CD4-positive, alpha-beta memory T cell (primary cell): ENCODE measurements around the gene IGSF8. TPM values are rescaled to one million over a fixed set of nuclear protein-coding genes. Genes with fewer than 3 reads are reported as not detected.
A peak's percentile ranks its signal among the peaks of the same experiment; 100 is the strongest.
"Not testable (repeated sequence)": the region's sequence is repeated elsewhere in the genome, so short reads cannot be mapped to it uniquely, and the experiment has no call there.

Experiments used
- CTCF ChIA-PET: fragments of 350-600 bp; sonication (Branson Sonifier 250); formaldehyde crosslinking; loops from one replicate; lab custom pipeline; 2021; ENCODE audit warnings: inconsistent platforms; ENCODE audit not compliant: partially characterized antibody; lab: Charles Lee
- POLR2A ChIA-PET: fragments of 350-600 bp; sonication (Branson Sonifier 250); formaldehyde crosslinking; loops from one replicate; lab custom pipeline; 2021; ENCODE audit not compliant: partially characterized antibody; lab: Charles Lee
- DNase-seq, 5 donors: peaks; one replicate each; pipeline versions ENCODE4 v3.0.0 to v3.0.0-alpha.2; 2020 to 2022; ENCODE audit warnings: mixed read lengths in 1 of 5
- H3K27ac ChIP-seq: one replicate; pipeline ENCODE4 v1.7.0; 2013; ENCODE audit warnings: low read depth, low read length
- H3K27me3 ChIP-seq: 2 replicates; pipeline ENCODE4 v1.7.0; 2013; ENCODE audit warnings: mild to moderate bottlenecking, low read length, moderate library complexity; ENCODE audit not compliant: insufficient read depth
- H3K36me3 ChIP-seq: 2 replicates; pipeline ENCODE4 v1.7.0; 2013; ENCODE audit warnings: mild to moderate bottlenecking, low read length, moderate library complexity; ENCODE audit not compliant: insufficient read depth
- H3K4me1 ChIP-seq: 2 replicates; pipeline ENCODE4 v1.7.0; 2013; ENCODE audit warnings: mild to moderate bottlenecking, low read length, moderate library complexity; ENCODE audit not compliant: insufficient read depth
- H3K4me3 ChIP-seq, 2 donors: one replicate each; pipeline ENCODE4 v1.7.0; 2013; ENCODE audit warnings: low read length in 2 of 2, mild to moderate bottlenecking in 1 of 2
- H3K9me3 ChIP-seq, 2 donors: one replicate each; pipeline ENCODE4 v1.7.0; 2013; ENCODE audit warnings: low read length in 2 of 2, control low read depth in 1 of 2; ENCODE audit not compliant: control insufficient read depth in 1 of 2
- H3K27ac Mint-ChIP-seq, 7 donors: one replicate each; pipeline ENCODE4 v1.8.0; 2020 to 2021; ENCODE audit warnings: mixed read lengths in 7 of 7, mild to moderate bottlenecking in 6 of 7, inconsistent platforms in 3 of 7, moderate library complexity in 3 of 7
- H3K27me3 Mint-ChIP-seq, 2 donors: one replicate each; pipeline ENCODE4 v1.8.0; 2020 to 2021; ENCODE audit warnings: mixed read lengths in 2 of 2
- H3K36me3 Mint-ChIP-seq, 2 donors: one replicate each; pipeline ENCODE4 v1.8.0; 2020 to 2021; ENCODE audit warnings: mixed read lengths in 2 of 2, inconsistent platforms in 1 of 2, mild to moderate bottlenecking in 1 of 2
- H3K4me1 Mint-ChIP-seq, 4 donors: one replicate each; pipeline ENCODE4 v1.8.0; 2020 to 2021; ENCODE audit warnings: mixed read lengths in 4 of 4, mild to moderate bottlenecking in 1 of 4
- H3K4me3 Mint-ChIP-seq, 8 donors: one replicate each; pipeline ENCODE4 v1.8.0; 2020 to 2021; ENCODE audit warnings: mixed read lengths in 8 of 8, mild to moderate bottlenecking in 7 of 8, moderate library complexity in 6 of 8, inconsistent platforms in 3 of 8
- H3K9me3 Mint-ChIP-seq, 8 donors: one replicate each; pipeline ENCODE4 v1.8.0; 2020 to 2021; ENCODE audit warnings: mixed read lengths in 8 of 8, mild to moderate bottlenecking in 5 of 8, inconsistent platforms in 3 of 8, moderate library complexity in 1 of 8
- intact Hi-C: fragments of 100-400 bp; cut with micrococcal nuclease; formaldehyde crosslinking; loops from one replicate; pipeline ENCODE4 v1.15.1; 2023
- polyA plus RNA-seq, 2 donors: library from polyadenylated mRNA; unstranded; fragments of 300-500 nt; fragmentation: Illumina TruSeq; gene quantifications; one replicate each; pipeline ENCODE4 v1.2.3, GENCODE V29; 2021
- total RNA-seq, 2 experiments: library from RNA; stranded (reverse); gene quantifications; one replicate each; pipeline ENCODE4 v1.2.3, GENCODE V29; 2021

The IGSF8 gene
- total and polyA plus RNA-seq, 4 experiments from 2014 or later: 36.8 to 51.2 (median 47.9) TPM

- Mint-ChIP-seq H3K36me3 (no peaks in the 10 kb centered on the region), H3K27ac (no peak overlapping the region), H3K9me3 (no peaks in the 10 kb centered on the region), H3K27me3 (peaks cover 8 to 14% of the 10 kb centered on the region in 2 donors), H3K4me3 (no peak overlapping the region), H3K4me1 (no peaks in the 10 kb centered on the region)
- POLR2A ChIA-PET: no interaction called here
- intact Hi-C loops: no loop called here
- Histone ChIP-seq H3K4me3 (no peak overlapping the region), H3K4me1 (no peaks in the 10 kb centered on the region), H3K9me3 (no peaks in the 10 kb centered on the region), H3K27me3 (no peaks in the 10 kb centered on the region), H3K27ac (no peak overlapping the region), H3K36me3 (no peaks in the 10 kb centered on the region)
- CTCF ChIA-PET: interaction anchor here (1.4 kb wide), 1 partner anchor 26 kb away, joined by 3 read pairs; no protein-coding TSS in a partner anchor
- no peak for DNase-seq
Measured at GRCh38 chr1:160127381-160127780, 29.0 kb upstream of the IGSF8 start.

- DNase-seq, H3K27me3 Mint-ChIP-seq, POLR2A ChIA-PET, H3K4me3 Mint-ChIP-seq, H3K4me1 Mint-ChIP-seq, H3K27ac Mint-ChIP-seq, H3K27ac ChIP-seq, H3K27me3 ChIP-seq, H3K4me3 ChIP-seq, CTCF ChIA-PET, H3K4me1 ChIP-seq, H3K9me3 ChIP-seq, H3K36me3 ChIP-seq, intact Hi-C loops, H3K36me3 Mint-ChIP-seq, H3K9me3 Mint-ChIP-seq: not testable (repeated sequence)
Measured at GRCh38 chr1:160126342-160126741, 27.9 kb upstream of the IGSF8 start.

GRCh38 chr1:160125746-160126145 lies 27.3 kb upstream of the IGSF8 start:
- ChIA-PET CTCF (no interaction called here), POLR2A (no interaction called here)
- no peaks in the 10 kb centered on the region for H3K9me3 ChIP-seq
- Mint-ChIP-seq H3K27me3 (peaks cover 6 to 7% of the 10 kb centered on the region in 2 donors), H3K9me3 (no peaks in the 10 kb centered on the region), H3K4me1 (no peaks in the 10 kb centered on the region), H3K36me3 (no peaks in the 10 kb centered on the region), H3K27ac (no peak overlapping the region), H3K4me3 (peak overlapping the region in 1 of 8 donors; percentile 27)
- H3K4me3 ChIP-seq: no peak overlapping the region
- no peak overlapping the region for H3K27ac ChIP-seq
- no peak for DNase-seq
- no peaks in the 10 kb centered on the region for H3K27me3 ChIP-seq
- no peaks in the 10 kb centered on the region for H3K36me3 ChIP-seq
- intact Hi-C loops: no loop called here
- H3K4me1 ChIP-seq: no peaks in the 10 kb centered on the region

- no peaks in the 10 kb centered on the region for H3K36me3 ChIP-seq
- ChIA-PET CTCF (no interaction called here), POLR2A (no interaction called here)
- H3K4me1 ChIP-seq: no peaks in the 10 kb centered on the region
- DNase-seq: no peak
- no peak overlapping the region for H3K4me3 Mint-ChIP-seq
- H3K4me1 Mint-ChIP-seq: no peaks in the 10 kb centered on the region
- H3K9me3 ChIP-seq: no peaks in the 10 kb centered on the region
- H3K4me3 ChIP-seq: no peak overlapping the region
- H3K9me3 Mint-ChIP-seq: no peaks in the 10 kb centered on the region
- H3K27ac ChIP-seq: no peak overlapping the region
- H3K27me3 ChIP-seq: no peaks in the 10 kb centered on the region
- intact Hi-C loops: no loop called here
- peaks cover 3 to 6% of the 10 kb centered on the region in 2 donors for H3K27me3 Mint-ChIP-seq
- no peaks in the 10 kb centered on the region for H3K36me3 Mint-ChIP-seq
- no peak overlapping the region for H3K27ac Mint-ChIP-seq
Measured at GRCh38 chr1:160124705-160125478, 26.5 kb upstream of the IGSF8 start.

GRCh38 chr1:160123726-160124125 lies 25.3 kb upstream of the IGSF8 start:
- POLR2A ChIA-PET: no interaction called here
- intact Hi-C loops: no loop called here
- H3K27me3 Mint-ChIP-seq: peaks cover 1 to 8% of the 10 kb centered on the region in 2 donors
- no peaks in the 10 kb centered on the region for H3K9me3 Mint-ChIP-seq
- H3K27me3 ChIP-seq: no peaks in the 10 kb centered on the region
- no peaks in the 10 kb centered on the region for H3K4me1 ChIP-seq
- H3K27ac ChIP-seq: no peak overlapping the region
- H3K36me3 Mint-ChIP-seq: no peaks in the 10 kb centered on the region
- no peak overlapping the region for H3K4me3 ChIP-seq
- CTCF ChIA-PET: no interaction called here
- H3K4me3 Mint-ChIP-seq: no peak overlapping the region
- no peak for DNase-seq
- H3K27ac Mint-ChIP-seq: no peak overlapping the region
- no peaks in the 10 kb centered on the region for H3K4me1 Mint-ChIP-seq
- H3K9me3 ChIP-seq: no peaks in the 10 kb centered on the region
- H3K36me3 ChIP-seq: no peaks in the 10 kb centered on the region

- no peaks in the 10 kb centered on the region for H3K36me3 ChIP-seq
- DNase-seq: no peak
- H3K9me3 Mint-ChIP-seq: no peaks in the 10 kb centered on the region
- no peaks in the 10 kb centered on the region for H3K27me3 ChIP-seq
- no peak overlapping the region for H3K27ac Mint-ChIP-seq
- no peak overlapping the region for H3K4me3 ChIP-seq
- H3K27me3 Mint-ChIP-seq: peaks cover 2 to 10% of the 10 kb centered on the region in 2 donors
- H3K9me3 ChIP-seq: no peaks in the 10 kb centered on the region
- H3K36me3 Mint-ChIP-seq: no peaks in the 10 kb centered on the region
- H3K4me3 Mint-ChIP-seq: no peak overlapping the region
- no peaks in the 10 kb centered on the region for H3K4me1 Mint-ChIP-seq
- ChIA-PET CTCF (no interaction called here), POLR2A (no interaction called here)
- intact Hi-C loops: no loop called here
- no peak overlapping the region for H3K27ac ChIP-seq
- no peaks in the 10 kb centered on the region for H3K4me1 ChIP-seq
Measured at GRCh38 chr1:160122978-160123495, 24.6 kb upstream of the IGSF8 start.

GRCh38 chr1:160121388-160121787 lies 23.0 kb upstream of the IGSF8 start:
- no peak overlapping the region for H3K4me3 Mint-ChIP-seq
- ChIA-PET CTCF (no interaction called here), POLR2A (no interaction called here)
- peaks cover 4 to 16% of the 10 kb centered on the region in 2 donors for H3K27me3 Mint-ChIP-seq
- H3K27ac ChIP-seq: no peak overlapping the region
- no peak for DNase-seq
- H3K9me3 Mint-ChIP-seq: no peaks in the 10 kb centered on the region
- no peaks in the 10 kb centered on the region for H3K4me1 Mint-ChIP-seq
- H3K4me1 ChIP-seq: no peaks in the 10 kb centered on the region
- H3K36me3 ChIP-seq: no peaks in the 10 kb centered on the region
- H3K27me3 ChIP-seq: no peaks in the 10 kb centered on the region
- H3K36me3 Mint-ChIP-seq: no peaks in the 10 kb centered on the region
- H3K9me3 ChIP-seq: no peaks in the 10 kb centered on the region
- intact Hi-C loops: no loop called here
- H3K4me3 ChIP-seq: no peak overlapping the region
- H3K27ac Mint-ChIP-seq: no peak overlapping the region
